ENCODE measurements around the gene GAPDHS. TPM values are rescaled to one million over a fixed set of nuclear protein-coding genes. Genes with fewer than 3 reads are reported as not detected.
A peak's percentile ranks its signal among the peaks of the same experiment; 100 is the strongest.

Gene GAPDHS
- total and polyA plus RNA-seq, 2 of the 13 experiments (the other 11 are each of a cell fraction or from before 2014, with no cell fraction given): not detected

GRCh38 chr19:35545001-35545854, 12.0 kb downstream of the GAPDHS start, which contains the start of gene TMEM147 (continued):
- TF ChIP-seq RFX1 (IDR thresholded peaks at IDR 0.05): no peak
- TF ChIP-seq CREM (IDR thresholded peaks at IDR 0.05): peak; percentile 92
- TF ChIP-seq CREM (CRISPR knock-in tag; IDR thresholded peaks at IDR 0.05): peak; percentile 85
- TF ChIP-seq FOXK1 (CRISPR knock-in tag; IDR thresholded peaks at IDR 0.05; ENCODE audit: borderline replicate concordance, low read depth): peak; percentile 62
- peak; percentile 90 for TF ChIP-seq ZNF597 (CRISPR knock-in tag; IDR thresholded peaks at IDR 0.05)
- TF ChIP-seq KLF6 (CRISPR knock-in tag; IDR thresholded peaks at IDR 0.05): peak; percentile 90
- peak; percentile 92 for TF ChIP-seq ZMYM4 (CRISPR knock-in tag; IDR thresholded peaks at IDR 0.05)
- peak; percentile 46; the same call in 1 of the 2 replicates for TF ChIP-seq ZZZ3 (CRISPR knock-in tag; IDR thresholded peaks at IDR 0.05; ENCODE audit: borderline replicate concordance)
- TF ChIP-seq RFX3 (CRISPR knock-in tag; IDR thresholded peaks at IDR 0.05): no peak
- 0 out of 2 replicates have a peak, but pooled peaks have one; percentile 64 for TF ChIP-seq ZBTB43 (CRISPR knock-in tag; conservative IDR thresholded peaks at IDR 0.05)
- no peak for TF ChIP-seq SOX13 (IDR thresholded peaks at IDR 0.05)
- TF ChIP-seq SOX13 (CRISPR knock-in tag; conservative IDR thresholded peaks at IDR 0.05 in 1 of 2, IDR thresholded peaks at IDR 0.05 in 1 of 2): 0 out of 4 replicates have a peak, but pooled peaks of 1 of the 2 experiments have one; percentile 13
- TF ChIP-seq BCL6 (CRISPR knock-in tag; IDR thresholded peaks at IDR 0.05): no peak; the same call in 1 of the 2 replicates
- no peak for TF ChIP-seq U2AF1 (optimal IDR thresholded peaks at IDR 0.05; ENCODE audit: low read depth, low read length)
- no peak for TF ChIP-seq ZNF607 (CRISPR knock-in tag; IDR thresholded peaks at IDR 0.05; ENCODE audit: borderline replicate concordance)
- peak; percentile 69 for TF ChIP-seq MAZ (IDR thresholded peaks at IDR 0.05; ENCODE audit: borderline replicate concordance, low read depth, low read length)
- TF ChIP-seq MAZ (CRISPR knock-in tag; IDR thresholded peaks at IDR 0.05; ENCODE audit: low read depth): peak; percentile 76; the same call in 1 of the 2 replicates
- TF ChIP-seq ZSCAN20 (CRISPR knock-in tag; IDR thresholded peaks at IDR 0.05; ENCODE audit: borderline replicate concordance): no peak; the same call in 1 of the 2 replicates
- TF ChIP-seq DZIP1 (CRISPR knock-in tag; IDR thresholded peaks at IDR 0.05): no peak
- TF ChIP-seq CBX2 (IDR thresholded peaks at IDR 0.05; ENCODE audit: low read depth, low read length): no peak
- no peak for TF ChIP-seq CBX2 (CRISPR knock-in tag; IDR thresholded peaks at IDR 0.05; ENCODE audit: low read depth)
- TF ChIP-seq ERF (CRISPR knock-in tag; IDR thresholded peaks at IDR 0.05): peak; percentile 64
- peak; percentile 33; the same call in 1 of the 2 replicates for TF ChIP-seq ZNF773 (CRISPR knock-in tag; IDR thresholded peaks at IDR 0.05; ENCODE audit: borderline replicate concordance)
- no peak for TF ChIP-seq ZBTB8A (CRISPR knock-in tag; IDR thresholded peaks at IDR 0.05; ENCODE audit: borderline replicate concordance, low read depth)
